IgD-negative memory B cell (primary cell): Measurements from ENCODE around the gene SPTLC2. TPM values are rescaled to one million over a fixed set of nuclear protein-coding genes. Genes with fewer than 3 reads are reported as not detected.
A peak's percentile ranks its signal among the peaks of the same experiment; 100 is the strongest.
"Not testable (repeated sequence)": the region's sequence is repeated elsewhere in the genome, so short reads cannot be mapped to it uniquely, and the experiment has no call there.

Experiments used
- H3K27ac Mint-ChIP-seq, 3 donors: one replicate each; pipeline ENCODE4 v1.8.0; 2020 to 2022; ENCODE audit warnings: mild to moderate bottlenecking in 3 of 3, mixed read lengths in 3 of 3, moderate library complexity in 1 of 3
- H3K27me3 Mint-ChIP-seq: one replicate; pipeline ENCODE4 v1.8.0; 2021; ENCODE audit warnings: mixed read lengths
- H3K36me3 Mint-ChIP-seq: one replicate; pipeline ENCODE4 v1.8.0; 2020; ENCODE audit warnings: mild to moderate bottlenecking, mixed read lengths
- H3K4me1 Mint-ChIP-seq, 3 donors: one replicate each; pipeline ENCODE4 v1.8.0; 2020 to 2022; ENCODE audit warnings: mixed read lengths in 3 of 3, mild to moderate bottlenecking in 1 of 3
- H3K4me3 Mint-ChIP-seq, 4 donors: one replicate each; pipeline ENCODE4 v1.8.0; 2020 to 2022; ENCODE audit warnings: mild to moderate bottlenecking in 4 of 4, mixed read lengths in 4 of 4, moderate library complexity in 3 of 4
- H3K9me3 Mint-ChIP-seq, 3 donors: one replicate each; pipeline ENCODE4 v1.8.0; 2020 to 2021; ENCODE audit warnings: mixed read lengths in 3 of 3, mild to moderate bottlenecking in 1 of 3
- polyA plus RNA-seq: library from polyadenylated mRNA; unstranded; fragments of 300-500 nt; fragmentation: Illumina TruSeq; gene quantifications from one replicate; pipeline ENCODE4 v1.2.3, GENCODE V29; 2021

Gene SPTLC2
- polyA plus RNA-seq, 1 donor from 2014 or later = 20.3 TPM

DNA sequence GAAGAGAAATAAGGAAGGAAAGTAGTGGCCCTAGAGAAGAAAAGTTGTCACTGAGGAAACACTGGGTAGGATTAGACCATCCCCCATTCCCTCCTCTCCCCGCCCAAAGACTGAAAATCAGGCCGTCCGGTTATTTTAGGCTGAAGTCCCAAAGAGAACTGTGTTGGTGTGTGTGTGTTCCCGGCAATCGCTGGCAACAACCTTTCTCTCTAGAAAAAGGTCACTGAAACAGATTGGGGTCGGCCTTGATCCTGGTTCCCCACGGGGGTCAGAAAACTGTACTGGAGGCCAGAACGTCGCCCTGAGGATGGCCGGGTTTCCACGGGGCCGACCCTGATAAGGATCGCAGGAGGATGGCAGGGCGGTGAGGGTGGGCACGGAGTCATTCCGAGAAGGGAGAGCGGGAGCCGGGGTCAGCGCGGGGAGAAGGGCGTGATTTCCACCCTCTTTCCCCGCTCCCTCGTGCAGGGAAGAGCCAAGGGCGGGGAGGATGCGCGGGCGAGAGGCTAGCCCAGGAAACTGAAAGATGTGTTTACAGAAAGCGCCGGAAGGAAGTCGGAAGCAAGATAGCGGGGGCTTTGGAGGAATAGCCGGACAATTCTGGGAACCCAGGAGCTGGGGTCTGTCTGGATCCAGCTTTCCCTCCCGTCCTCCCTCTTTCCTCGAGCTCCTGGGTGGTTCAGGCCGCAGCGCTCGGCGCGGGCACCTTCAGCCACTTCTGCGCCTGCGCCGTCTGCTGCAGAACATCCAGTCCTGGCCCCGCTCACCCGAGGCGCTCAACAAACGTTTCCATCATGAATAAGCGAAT lies 25.3 kb upstream of the SPTLC2 start:
- Mint-ChIP-seq H3K36me3 (peaks cover 2% of the 10 kb centered on the region), H3K27ac (peak overlapping the region; percentile 78 to 97 (median 92)), H3K27me3 (no peaks in the 10 kb centered on the region), H3K4me3 (peak overlapping the region; percentile 95 to 99 (median 97)), H3K4me1 (peaks cover 12 to 16% (median 13%) of the 10 kb centered on the region in 3 donors), H3K9me3 (peaks cover 0 to 7% (median 1%) of the 10 kb centered on the region in 3 donors)

DNA sequence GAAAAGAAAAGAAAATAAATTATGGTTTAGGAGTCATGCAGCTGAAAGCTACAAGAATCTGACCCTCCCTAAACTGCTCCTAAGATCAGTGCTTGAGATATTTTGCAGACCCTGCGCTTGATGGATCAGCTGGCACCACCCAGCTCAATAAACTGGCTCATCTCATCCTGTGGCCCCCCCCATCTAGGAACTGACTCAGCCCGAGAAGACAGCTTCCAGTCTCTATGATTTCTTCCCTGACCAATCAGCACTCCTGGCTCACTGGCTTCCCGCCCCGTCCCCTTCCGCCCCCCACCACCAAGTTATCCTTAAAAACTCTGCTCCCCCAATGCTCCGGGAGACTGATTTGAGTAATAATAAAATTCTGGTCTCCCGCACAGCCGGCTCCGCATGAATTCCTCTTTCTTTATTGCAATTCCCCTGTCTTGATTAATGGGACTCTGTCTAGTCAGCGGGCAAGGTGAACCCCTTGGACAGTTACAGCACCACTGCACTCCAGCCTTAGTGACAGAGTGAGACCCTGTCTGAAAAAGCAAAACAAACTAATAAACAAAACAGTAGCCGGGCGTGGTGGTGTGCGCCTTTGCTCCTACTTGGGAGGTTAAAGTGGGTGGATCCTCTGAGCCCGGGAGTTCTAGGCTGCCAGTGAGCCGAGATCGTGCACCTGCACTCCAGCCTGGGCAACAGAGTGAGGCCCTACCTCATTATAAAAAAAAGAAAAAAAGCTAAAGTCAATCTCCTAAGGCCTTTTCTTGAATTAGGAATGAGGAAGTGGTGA lies 24.5 kb upstream of the SPTLC2 start:
- Mint-ChIP-seq H3K36me3 (peaks cover 2% of the 10 kb centered on the region), H3K9me3 (peaks cover 0 to 4% (median 0%) of the 10 kb centered on the region in 3 donors), H3K4me1 (peaks cover 11 to 16% (median 12%) of the 10 kb centered on the region in 3 donors), H3K27ac (peak overlapping the region in 2 of 3 donors; percentile 92 to 97), H3K27me3 (no peaks in the 10 kb centered on the region), H3K4me3 (peak overlapping the region; percentile 95 to 99 (median 97))

DNA sequence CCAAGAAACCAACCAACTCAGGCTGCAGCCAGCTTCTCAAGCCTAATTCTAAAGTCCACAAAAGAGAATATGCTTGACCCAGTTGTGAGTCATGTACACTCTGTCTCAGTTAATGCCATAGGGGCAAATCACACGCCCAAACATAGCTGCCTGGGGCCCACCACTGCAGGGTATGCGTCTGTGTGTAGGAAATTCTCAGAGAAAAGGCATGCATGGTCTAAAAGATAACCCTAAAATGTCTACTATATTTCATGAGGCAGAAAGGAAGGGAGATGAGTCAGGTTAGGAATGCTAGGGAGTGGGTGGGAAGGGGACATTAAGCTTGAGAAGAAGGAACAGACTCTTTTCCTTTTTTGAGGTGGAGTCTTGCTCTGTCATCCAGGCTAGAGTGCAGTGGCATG lies 22.3 kb upstream of the SPTLC2 start:
- Mint-ChIP-seq H3K4me1 (peaks cover 11 to 16% (median 12%) of the 10 kb centered on the region in 3 donors), H3K27me3 (peaks cover 1% of the 10 kb centered on the region), H3K9me3 (peaks cover 0 to 4% (median 0%) of the 10 kb centered on the region in 3 donors), H3K27ac (no peak overlapping the region), H3K36me3 (peaks cover 2% of the 10 kb centered on the region), H3K4me3 (no peak overlapping the region)

DNA sequence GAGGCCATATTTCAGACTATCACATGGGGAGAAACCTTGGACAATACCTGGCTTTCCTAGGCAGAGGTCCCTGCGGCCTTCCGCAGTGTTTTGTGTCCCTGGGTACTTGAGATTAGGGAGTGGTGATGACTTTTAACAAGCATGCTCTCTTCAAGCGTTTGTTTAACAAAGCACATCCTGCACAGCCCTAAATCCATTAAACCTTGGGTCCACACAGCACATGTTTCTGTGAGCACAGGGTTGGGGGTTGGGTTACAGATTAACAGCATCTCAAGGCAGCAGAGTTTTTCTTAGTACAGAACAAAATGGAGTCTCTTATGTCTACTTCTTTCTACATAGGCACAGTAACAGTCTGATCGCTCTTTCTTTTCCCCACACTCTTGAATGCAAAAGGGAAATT lies 19.4 kb upstream of the SPTLC2 start:
- not testable (repeated sequence) for H3K4me1 Mint-ChIP-seq, H3K36me3 Mint-ChIP-seq, H3K4me3 Mint-ChIP-seq, H3K9me3 Mint-ChIP-seq, H3K27me3 Mint-ChIP-seq
- peak overlapping the region in 1 of 3 donors; percentile 71 for H3K27ac Mint-ChIP-seq

DNA sequence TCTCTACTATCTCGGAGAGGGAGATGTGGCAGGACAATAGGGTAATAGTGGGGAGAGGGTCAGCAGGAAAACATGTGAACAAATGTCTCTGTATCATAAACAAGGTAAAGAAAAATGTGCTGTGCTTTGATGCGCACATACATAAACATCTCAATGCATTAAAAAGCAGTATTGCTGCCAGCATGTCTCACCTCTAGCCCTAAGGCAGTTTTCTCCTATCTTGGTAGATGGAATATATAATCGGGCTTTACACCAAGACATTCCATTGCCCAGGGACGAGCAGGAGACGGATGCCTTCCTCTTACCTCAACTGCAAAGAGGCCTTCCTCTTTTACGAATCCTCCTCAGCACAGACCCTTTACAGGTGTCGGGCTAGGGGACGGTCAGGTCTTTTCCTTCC lies 19.0 kb upstream of the SPTLC2 start:
- H3K9me3 Mint-ChIP-seq, H3K36me3 Mint-ChIP-seq, H3K4me1 Mint-ChIP-seq, H3K27me3 Mint-ChIP-seq, H3K4me3 Mint-ChIP-seq, H3K27ac Mint-ChIP-seq: not testable (repeated sequence)

DNA sequence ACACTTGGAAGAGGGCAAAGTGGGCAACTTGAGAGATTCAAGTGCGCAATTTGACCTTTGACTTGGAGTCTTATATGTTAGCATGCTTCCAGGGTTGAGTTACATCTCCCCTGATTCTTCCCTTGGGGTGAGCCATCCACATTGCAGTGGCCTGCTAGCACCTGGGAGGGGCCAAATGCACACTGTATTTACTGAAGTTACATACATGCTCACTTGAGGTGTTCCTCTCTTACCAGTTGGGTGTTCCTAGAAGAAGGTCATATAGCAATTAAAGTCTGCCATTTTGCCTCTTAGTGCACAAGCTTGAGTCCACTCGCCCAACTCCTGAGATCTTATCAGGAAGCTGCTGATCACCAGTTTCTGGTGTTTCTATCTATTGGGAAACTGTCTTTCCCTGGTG lies 13.7 kb upstream of the SPTLC2 start:
- H3K36me3 Mint-ChIP-seq = peaks cover 4% of the 10 kb centered on the region
- H3K4me3 Mint-ChIP-seq = no peak overlapping the region
- H3K27me3 Mint-ChIP-seq = peaks cover 1% of the 10 kb centered on the region
- H3K4me1 Mint-ChIP-seq = no peaks in the 10 kb centered on the region
- H3K9me3 Mint-ChIP-seq = peaks cover 0 to 13% (median 6%) of the 10 kb centered on the region in 3 donors
- H3K27ac Mint-ChIP-seq = no peak overlapping the region

DNA sequence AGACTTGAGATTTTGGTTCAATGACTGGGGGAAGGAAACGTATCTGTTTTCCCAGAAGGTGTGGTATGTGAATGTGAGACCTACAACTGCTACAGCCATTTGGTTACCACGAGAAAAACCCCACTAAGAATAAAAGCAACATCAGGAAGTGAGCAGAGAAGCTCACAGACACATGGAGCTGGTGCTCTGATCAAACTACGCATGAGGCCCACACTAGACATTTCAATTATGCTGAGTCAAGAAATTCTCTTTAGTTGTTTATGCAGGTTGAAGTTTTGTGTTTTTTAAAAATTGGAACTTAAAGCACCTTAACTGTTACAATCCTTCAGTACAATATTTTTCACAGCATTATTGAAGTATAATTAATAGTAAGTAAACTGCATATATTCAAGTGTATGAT lies 8.9 kb upstream of the SPTLC2 start:
- Mint-ChIP-seq H3K27ac (no peak overlapping the region), H3K4me3 (no peak overlapping the region), H3K9me3 (peaks cover 0 to 8% (median 6%) of the 10 kb centered on the region in 3 donors), H3K36me3 (peaks cover 5% of the 10 kb centered on the region), H3K4me1 (no peaks in the 10 kb centered on the region), H3K27me3 (no peaks in the 10 kb centered on the region)

DNA sequence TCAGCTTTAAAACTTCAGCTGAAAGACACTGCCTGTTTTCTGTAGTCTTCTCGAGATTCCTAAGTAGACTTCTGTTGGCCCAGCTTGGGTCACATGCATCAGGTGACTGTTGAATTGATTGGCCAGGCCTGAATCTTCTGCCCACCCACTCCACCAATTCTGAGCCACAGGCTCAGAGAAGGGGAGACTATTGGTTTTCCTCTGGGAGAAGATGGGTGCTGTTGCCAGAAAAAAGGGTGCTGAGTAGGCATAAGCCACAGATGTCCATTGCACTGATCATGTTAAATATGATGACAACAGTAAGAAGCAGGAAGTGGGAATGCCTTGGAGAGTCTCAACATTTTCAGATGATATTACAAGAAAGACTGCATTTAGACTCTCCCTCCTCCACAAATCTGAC lies 6.8 kb upstream of the SPTLC2 start:
- peaks cover 1% of the 10 kb centered on the region for H3K36me3 Mint-ChIP-seq
- no peaks in the 10 kb centered on the region for H3K4me1 Mint-ChIP-seq
- no peak overlapping the region for H3K4me3 Mint-ChIP-seq
- H3K27me3 Mint-ChIP-seq = no peaks in the 10 kb centered on the region
- no peak overlapping the region for H3K27ac Mint-ChIP-seq
- peaks cover 0 to 3% (median 0%) of the 10 kb centered on the region in 3 donors for H3K9me3 Mint-ChIP-seq

DNA sequence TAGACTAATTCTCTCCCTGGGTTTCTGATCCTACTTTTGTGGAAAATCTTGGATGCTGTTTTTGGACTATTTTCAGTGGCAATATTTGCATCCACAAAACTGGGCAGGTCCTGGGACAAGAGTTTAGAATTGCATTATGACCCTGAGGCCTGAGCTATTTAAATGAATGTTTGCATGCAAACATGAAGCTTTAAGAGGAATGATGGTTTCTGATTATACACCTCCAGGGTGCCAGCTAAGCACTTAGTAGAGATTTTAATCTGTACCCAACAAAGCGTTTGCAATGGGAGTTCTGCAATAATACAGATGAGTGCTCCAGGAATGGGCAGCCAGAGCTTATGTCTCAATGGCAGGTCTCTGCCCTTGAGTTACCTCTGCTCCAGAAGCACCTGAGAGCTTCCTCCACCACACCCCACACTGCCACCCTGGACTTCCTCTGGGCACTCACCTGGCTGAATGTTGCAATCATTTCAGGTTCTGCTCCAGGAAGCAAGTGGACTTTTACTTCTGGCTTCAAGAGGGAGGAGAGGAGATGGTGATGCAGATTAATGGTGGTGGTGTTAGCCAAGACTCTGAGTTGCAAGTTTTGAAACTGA lies 6.0 kb upstream of the SPTLC2 start:
- Mint-ChIP-seq H3K27me3 (no peaks in the 10 kb centered on the region), H3K4me1 (no peaks in the 10 kb centered on the region), H3K36me3 (peaks cover 1% of the 10 kb centered on the region), H3K27ac (no peak overlapping the region), H3K4me3 (no peak overlapping the region), H3K9me3 (peaks cover 0 to 3% (median 0%) of the 10 kb centered on the region in 3 donors)

DNA sequence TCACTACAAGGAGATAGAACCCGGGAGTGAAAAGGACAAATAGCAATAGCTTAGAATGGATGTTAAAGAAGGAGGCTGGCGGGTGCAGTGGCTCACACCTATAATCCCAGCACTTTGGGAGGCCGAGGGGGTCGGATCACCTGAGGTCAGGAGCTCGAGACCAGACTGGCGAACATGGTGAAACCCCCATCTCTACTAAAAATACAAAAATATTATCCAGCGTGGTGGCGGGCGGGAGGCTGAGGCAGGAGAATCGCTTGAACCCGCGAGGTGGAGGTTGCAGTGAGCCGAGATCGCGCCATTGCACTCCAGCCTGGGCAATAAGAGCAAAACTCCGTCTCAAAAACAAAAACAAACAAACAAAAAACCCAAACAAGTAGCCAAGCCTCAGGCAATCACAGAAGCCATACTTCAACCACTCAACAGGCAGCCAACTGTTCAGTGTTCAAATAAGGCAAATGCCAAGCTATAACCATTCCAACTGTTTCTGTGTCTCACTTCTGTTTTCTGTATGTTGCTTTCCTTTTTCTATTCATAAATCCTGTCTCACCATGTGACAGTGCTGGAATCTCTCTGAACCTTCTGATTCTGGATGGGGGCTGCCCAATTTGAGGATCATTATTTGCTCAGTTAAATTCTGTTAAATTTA lies 3.9 kb upstream of the SPTLC2 start:
- Mint-ChIP-seq H3K27me3 (no peaks in the 10 kb centered on the region), H3K4me1 (peaks cover 3 to 7% (median 6%) of the 10 kb centered on the region in 3 donors), H3K9me3 (peaks cover 0 to 3% (median 0%) of the 10 kb centered on the region in 3 donors), H3K4me3 (no peak overlapping the region), H3K36me3 (peaks cover 1% of the 10 kb centered on the region), H3K27ac (peak overlapping the region in 1 of 3 donors; percentile 31)

DNA sequence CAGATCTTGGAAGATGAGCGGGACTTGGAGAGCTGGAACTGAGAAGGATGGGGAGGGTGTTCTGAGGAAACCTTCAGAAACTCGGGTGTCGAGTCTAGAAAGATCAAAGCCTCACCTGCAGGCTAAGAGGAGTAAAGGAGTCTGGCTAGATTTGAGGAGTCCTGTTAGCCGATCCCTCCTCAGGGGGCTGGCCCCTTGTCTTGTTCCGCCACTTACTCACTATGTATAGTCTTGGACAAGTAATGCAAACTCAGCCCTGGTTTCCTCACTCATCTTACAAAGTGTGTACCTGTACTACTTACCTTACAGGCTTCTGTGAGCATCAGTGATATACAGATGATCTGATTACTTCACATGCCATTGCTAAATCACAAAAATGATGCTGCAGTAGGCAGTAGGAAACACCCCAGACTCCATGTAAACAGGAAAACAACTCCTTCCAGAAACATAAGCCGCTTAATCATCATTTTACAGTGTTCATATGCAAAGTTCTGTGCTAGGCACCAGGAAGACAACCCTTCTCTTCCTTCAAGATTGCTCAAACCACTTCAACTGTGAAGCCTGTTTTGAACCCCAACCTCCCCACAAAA lies 2.0 kb upstream of the SPTLC2 start:
- Mint-ChIP-seq H3K36me3 (peaks cover under 1% of the 10 kb centered on the region), H3K9me3 (peaks cover 0 to 3% (median 0%) of the 10 kb centered on the region in 3 donors), H3K27me3 (no peaks in the 10 kb centered on the region), H3K4me3 (peak overlapping the region in 1 of 4 donors; percentile 85), H3K27ac (peak overlapping the region in 1 of 3 donors; percentile 61), H3K4me1 (peaks cover 15 to 20% (median 17%) of the 10 kb centered on the region in 3 donors)

DNA sequence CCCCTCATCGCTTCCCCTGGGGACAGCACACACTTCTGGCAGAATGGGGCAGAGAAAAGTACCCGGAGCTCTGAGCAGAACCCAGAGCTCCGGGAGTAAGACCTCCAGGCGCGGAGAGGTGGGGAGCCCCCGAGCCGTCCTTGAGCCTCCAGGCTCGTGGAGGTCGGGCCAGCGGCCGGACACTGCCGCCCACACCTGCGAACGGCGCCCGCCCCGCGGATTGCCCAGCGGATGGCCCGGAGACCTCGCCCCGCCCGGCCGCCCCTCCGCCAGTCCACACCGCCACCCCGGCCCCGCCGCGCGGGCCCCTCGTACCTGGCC lies 344 bp downstream of the SPTLC2 start:
- Mint-ChIP-seq H3K36me3 (no peaks in the 10 kb centered on the region), H3K4me3 (peak overlapping the region; percentile 85 to 96 (median 91)), H3K27me3 (no peaks in the 10 kb centered on the region), H3K9me3 (peaks cover 0 to 3% (median 0%) of the 10 kb centered on the region in 3 donors), H3K27ac (peak overlapping the region in 2 of 3 donors; percentile 46 to 80), H3K4me1 (peaks cover 27 to 37% (median 28%) of the 10 kb centered on the region in 3 donors)

DNA sequence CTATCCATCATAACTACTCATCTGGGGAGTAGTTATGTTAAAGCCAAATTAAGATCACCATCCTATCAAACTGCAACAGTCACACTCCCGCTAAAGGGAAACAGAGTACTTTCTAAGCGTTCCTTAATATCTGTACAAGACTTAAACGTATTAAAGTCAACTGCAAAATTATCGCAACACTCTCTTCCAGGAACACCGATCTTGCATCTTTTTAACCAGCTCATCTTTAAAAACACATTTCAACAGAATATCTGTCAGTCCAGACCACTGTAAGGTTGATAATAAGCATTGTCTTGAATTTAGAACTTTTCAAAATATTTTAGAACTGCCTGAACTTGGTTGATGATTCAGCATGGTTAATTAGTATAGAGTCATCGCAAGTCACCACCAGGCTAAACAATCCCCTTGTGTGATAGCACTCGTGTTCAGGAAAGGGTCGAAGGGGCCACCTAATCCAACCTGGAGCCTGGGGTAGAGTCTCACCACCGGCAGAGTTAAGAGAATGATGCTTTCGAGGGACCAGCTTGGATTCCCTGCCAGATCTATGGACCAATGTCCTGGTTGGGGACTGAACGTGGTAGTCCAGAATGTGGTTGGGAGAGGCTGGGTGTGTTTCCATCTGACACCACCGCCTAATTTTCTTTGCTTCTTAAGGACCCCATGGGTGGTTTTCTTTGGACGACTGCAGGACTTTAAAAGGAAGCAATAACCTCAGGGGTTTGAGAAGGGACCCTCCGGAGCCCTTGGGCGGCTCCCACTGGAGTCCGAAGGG lies 890 bp downstream of the SPTLC2 start:
- Mint-ChIP-seq H3K4me1 (peaks cover 27 to 37% (median 28%) of the 10 kb centered on the region in 3 donors), H3K27ac (peak overlapping the region; percentile 45 to 80 (median 46)), H3K9me3 (peaks cover 0 to 2% (median 0%) of the 10 kb centered on the region in 3 donors), H3K4me3 (peak overlapping the region; percentile 85 to 96 (median 91)), H3K27me3 (no peaks in the 10 kb centered on the region), H3K36me3 (no peaks in the 10 kb centered on the region)

DNA sequence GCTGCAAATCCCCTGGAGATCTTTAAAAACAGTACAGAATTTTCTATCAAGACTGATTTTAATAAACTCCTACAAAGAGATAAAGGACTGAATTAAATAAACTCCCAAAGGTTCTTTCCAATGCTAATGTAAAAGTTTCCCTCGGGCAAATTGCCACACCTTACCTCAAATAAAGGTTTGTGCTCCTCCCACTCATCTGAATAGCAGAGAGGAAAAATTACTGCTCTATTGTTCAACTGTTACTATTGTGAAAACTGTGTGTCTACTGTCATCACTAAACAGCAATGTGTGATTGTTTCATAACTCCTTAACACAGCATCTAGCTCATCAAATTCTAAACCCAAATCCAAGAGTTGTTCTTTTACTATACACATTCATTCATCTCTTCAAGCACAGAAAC lies 3.2 kb downstream of the SPTLC2 start:
- Mint-ChIP-seq H3K27ac (peak overlapping the region in 2 of 3 donors; percentile 16 to 91), H3K9me3 (no peaks in the 10 kb centered on the region), H3K27me3 (no peaks in the 10 kb centered on the region), H3K4me3 (peak overlapping the region in 1 of 4 donors; percentile 84), H3K36me3 (no peaks in the 10 kb centered on the region), H3K4me1 (peaks cover 34 to 51% (median 38%) of the 10 kb centered on the region in 3 donors)
